ENCODE data around the gene TMPRSS11A.

Gene TMPRSS11A

DNA sequence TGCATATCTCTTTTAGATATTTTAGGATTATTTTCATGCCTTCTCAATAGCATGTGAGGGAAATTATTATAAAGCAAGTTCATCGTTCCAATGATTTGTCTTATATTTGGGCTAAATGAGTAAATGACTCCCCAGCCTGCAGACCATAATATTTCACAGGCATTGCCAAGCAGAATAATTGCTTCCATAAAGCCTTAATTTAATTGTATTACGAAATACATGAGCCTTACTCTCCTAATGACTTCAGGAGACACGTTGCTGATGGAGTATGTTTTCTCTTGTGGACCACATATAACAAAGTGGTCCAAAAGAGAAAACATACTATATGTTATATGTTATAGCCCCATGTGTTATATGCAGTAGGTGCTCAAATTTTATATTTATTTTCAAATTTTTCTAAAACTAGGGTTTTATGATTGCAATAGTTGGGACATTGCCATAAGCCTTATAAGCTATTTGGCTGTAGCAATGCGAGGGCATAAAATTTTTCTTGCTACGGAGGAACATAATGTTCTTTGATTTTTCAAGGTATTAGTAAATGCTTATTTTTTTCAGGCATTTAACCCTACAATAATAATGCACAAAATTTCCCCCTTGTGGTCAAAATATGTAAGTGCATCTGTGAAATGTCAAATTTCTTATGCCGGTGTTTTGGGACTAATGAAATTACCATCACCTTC, 53.2 kb downstream of the TMPRSS11A start:
- no peak for DNase-seq (ENCODE audit: extremely low read depth, insufficient read length)
- TF ChIP-seq, protein P1, sequence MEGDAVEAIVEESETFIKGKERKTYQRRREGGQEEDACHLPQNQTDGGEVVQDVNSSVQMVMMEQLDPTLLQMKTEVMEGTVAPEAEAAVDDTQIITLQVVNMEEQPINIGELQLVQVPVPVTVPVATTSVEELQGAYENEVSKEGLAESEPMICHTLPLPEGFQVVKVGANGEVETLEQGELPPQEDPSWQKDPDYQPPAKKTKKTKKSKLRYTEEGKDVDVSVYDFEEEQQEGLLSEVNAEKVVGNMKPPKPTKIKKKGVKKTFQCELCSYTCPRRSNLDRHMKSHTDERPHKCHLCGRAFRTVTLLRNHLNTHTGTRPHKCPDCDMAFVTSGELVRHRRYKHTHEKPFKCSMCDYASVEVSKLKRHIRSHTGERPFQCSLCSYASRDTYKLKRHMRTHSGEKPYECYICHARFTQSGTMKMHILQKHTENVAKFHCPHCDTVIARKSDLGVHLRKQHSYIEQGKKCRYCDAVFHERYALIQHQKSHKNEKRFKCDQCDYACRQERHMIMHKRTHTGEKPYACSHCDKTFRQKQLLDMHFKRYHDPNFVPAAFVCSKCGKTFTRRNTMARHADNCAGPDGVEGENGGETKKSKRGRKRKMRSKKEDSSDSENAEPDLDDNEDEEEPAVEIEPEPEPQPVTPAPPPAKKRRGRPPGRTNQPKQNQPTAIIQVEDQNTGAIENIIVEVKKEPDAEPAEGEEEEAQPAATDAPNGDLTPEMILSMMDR (IDR thresholded peaks at IDR 0.05; ENCODE audit: insufficient read depth, low read length, poor library complexity, severe bottlenecking) = peak; percentile 58
- no peak overlapping the region for H3K4me3 ChIP-seq (replicated peaks; ENCODE audit: low read depth, low read length)
- no peaks in the 10 kb centered on the region for H3K36me3 ChIP-seq (ENCODE audit: control insufficient read depth, insufficient read depth, low read length)
- no peaks in the 10 kb centered on the region for H3K27me3 ChIP-seq (replicated peaks; ENCODE audit: control insufficient read depth, insufficient read depth, low read length)

DNA sequence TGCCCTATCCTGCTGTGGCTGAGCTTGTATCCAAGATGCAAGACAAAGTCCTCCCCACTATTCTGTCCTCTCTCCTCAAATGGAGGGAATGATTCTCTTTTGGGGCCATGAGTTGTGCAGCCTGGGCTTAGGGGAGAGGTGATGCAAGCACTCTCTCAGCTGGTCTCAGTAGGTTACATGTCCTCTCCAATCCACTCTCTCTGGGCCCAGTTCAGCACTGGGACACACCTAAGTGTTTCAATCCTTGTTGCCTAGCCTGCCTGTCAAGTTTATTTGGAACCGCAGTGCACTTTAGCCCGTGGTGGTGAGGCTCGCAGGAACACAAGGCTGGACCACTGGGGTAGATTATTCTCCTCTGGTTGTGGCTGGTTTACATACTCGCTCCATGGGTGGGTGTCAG, 55.6 kb downstream of the TMPRSS11A start:
- no peak for DNase-seq (ENCODE audit: extremely low read depth, insufficient read length)
- no peaks in the 10 kb centered on the region for H3K27me3 ChIP-seq (replicated peaks; ENCODE audit: control insufficient read depth, insufficient read depth, low read length)
- H3K36me3 ChIP-seq (ENCODE audit: control insufficient read depth, insufficient read depth, low read length) = no peaks in the 10 kb centered on the region
- TF ChIP-seq, protein P1 (IDR thresholded peaks at IDR 0.05; ENCODE audit: insufficient read depth, low read length, poor library complexity, severe bottlenecking) = no peak
- H3K4me3 ChIP-seq (replicated peaks; ENCODE audit: low read depth, low read length) = no peak overlapping the region

DNA sequence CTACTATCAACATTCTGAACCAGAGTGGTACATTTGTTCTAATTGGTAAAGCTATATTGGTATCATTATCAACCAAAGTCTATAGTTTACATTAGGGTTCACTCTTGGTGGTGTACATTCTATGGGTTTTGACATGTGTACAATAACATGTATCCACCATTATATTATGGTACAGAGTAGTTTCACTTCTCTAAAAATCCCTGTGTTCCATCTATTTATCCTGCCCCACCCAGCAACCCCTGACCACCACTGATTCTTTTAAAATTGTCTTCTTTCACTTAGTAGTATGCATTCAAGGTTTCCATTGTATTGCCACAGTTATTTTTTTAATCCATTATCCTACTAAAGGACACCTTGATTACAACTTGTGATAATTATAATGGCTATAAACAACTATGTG, 64.2 kb downstream of the TMPRSS11A start:
- Histone ChIP-seq H3K27me3 (replicated peaks; ENCODE audit: control insufficient read depth, insufficient read depth, low read length) (no peaks in the 10 kb centered on the region), H3K4me3 (replicated peaks; ENCODE audit: low read depth, low read length) (no peak overlapping the region), H3K36me3 (ENCODE audit: control insufficient read depth, insufficient read depth, low read length) (no peaks in the 10 kb centered on the region)
- TF ChIP-seq, protein P1 (IDR thresholded peaks at IDR 0.05; ENCODE audit: insufficient read depth, low read length, poor library complexity, severe bottlenecking) = no peak
- DNase-seq (ENCODE audit: extremely low read depth, insufficient read length) = no peak

DNA sequence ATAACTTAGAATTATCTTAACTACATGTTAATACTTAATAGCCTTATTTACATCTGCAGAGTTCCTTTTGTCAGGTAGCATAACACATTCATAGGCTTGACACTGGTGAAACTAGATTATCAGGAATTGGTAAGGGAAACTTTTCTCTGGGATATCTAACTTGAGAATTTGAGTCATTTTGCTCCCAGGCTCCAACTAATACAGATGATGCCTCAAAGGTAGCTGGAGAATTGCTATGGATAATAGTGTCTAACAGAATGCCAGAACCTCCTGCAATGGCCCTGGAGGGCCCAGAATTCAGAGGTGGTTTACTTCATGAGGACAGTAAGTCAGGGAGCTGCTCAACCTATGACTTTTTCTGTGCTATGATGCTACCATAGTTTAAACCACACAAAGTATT, 65.6 kb downstream of the TMPRSS11A start:
- no peak overlapping the region for H3K4me3 ChIP-seq (replicated peaks; ENCODE audit: low read depth, low read length)
- TF ChIP-seq, protein P1 (IDR thresholded peaks at IDR 0.05; ENCODE audit: insufficient read depth, low read length, poor library complexity, severe bottlenecking) = no peak
- no peaks in the 10 kb centered on the region for H3K27me3 ChIP-seq (replicated peaks; ENCODE audit: control insufficient read depth, insufficient read depth, low read length)
- no peaks in the 10 kb centered on the region for H3K36me3 ChIP-seq (ENCODE audit: control insufficient read depth, insufficient read depth, low read length)
- DNase-seq (ENCODE audit: extremely low read depth, insufficient read length) = no peak

DNA sequence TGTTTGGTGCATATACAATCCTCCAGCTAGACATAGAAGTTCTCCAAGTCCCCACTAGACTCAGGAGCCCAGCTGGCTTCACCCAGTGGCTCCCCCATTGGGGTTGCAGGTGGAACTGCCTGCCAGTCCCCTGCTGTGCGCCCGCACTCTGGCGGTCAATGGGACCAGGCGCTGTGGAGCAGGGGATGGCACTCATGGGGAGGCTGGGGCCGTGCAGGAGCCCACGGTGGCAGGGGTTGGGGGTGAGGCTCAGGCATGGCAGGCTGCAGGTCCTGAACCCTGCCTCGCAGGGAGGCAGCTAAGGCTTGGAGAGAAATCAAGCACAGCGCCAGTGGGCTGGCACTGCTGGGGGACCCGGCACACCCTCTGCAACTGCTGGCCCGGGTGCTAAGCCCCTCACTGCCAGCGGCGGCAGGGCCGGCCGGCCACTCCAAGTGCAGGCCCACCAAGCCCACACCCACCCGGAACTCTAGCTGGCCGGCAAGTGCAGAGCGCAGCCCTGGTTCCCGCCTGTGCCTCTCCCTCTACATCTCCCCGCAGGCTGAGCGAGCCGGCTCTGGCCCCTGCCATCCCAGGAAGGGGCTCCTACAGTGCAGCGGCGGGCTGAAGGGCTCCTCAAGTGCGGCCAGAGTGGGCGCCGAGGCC, 66.8 kb downstream of the TMPRSS11A start:
- H3K4me3 ChIP-seq (replicated peaks; ENCODE audit: low read depth, low read length) = no peak overlapping the region
- TF ChIP-seq, protein P1 (IDR thresholded peaks at IDR 0.05; ENCODE audit: insufficient read depth, low read length, poor library complexity, severe bottlenecking) = no peak

More for the DNA sequence above, 66.8 kb downstream of the TMPRSS11A start:
- DNase-seq (ENCODE audit: extremely low read depth, insufficient read length) = no peak
- no peaks in the 10 kb centered on the region for H3K27me3 ChIP-seq (replicated peaks; ENCODE audit: control insufficient read depth, insufficient read depth, low read length)
- H3K36me3 ChIP-seq (ENCODE audit: control insufficient read depth, insufficient read depth, low read length) = no peaks in the 10 kb centered on the region
